Astrocyte of the spinal cord (primary cell): ENCODE results near the gene FBN3.

Source experiments
- DNase-seq: peaks from one replicate; pipeline ENCODE4 v3.0.0; 2011; ENCODE audit warnings: low read depth, low spot score
- H3K4me3 ChIP-seq: 2 replicates; pipeline ENCODE4 v1.5.1; 2011; ENCODE audit warnings: low read depth, mild to moderate bottlenecking, low read length, moderate library complexity
- in situ Hi-C: cut with HindIII; loops from 2 replicates; pipeline ENCODE4 v1.10.0; 2017; ENCODE audit warnings: low sequenced_read_pairs
- TF ChIP-seq, protein P1 (sequence below): IDR thresholded peaks from 2 replicates; pipeline ENCODE4 v1.5.1; 2012; ENCODE audit warnings: low read depth, mild to moderate bottlenecking, low read length, inconsistent platforms

FBN3 gene

DNA sequence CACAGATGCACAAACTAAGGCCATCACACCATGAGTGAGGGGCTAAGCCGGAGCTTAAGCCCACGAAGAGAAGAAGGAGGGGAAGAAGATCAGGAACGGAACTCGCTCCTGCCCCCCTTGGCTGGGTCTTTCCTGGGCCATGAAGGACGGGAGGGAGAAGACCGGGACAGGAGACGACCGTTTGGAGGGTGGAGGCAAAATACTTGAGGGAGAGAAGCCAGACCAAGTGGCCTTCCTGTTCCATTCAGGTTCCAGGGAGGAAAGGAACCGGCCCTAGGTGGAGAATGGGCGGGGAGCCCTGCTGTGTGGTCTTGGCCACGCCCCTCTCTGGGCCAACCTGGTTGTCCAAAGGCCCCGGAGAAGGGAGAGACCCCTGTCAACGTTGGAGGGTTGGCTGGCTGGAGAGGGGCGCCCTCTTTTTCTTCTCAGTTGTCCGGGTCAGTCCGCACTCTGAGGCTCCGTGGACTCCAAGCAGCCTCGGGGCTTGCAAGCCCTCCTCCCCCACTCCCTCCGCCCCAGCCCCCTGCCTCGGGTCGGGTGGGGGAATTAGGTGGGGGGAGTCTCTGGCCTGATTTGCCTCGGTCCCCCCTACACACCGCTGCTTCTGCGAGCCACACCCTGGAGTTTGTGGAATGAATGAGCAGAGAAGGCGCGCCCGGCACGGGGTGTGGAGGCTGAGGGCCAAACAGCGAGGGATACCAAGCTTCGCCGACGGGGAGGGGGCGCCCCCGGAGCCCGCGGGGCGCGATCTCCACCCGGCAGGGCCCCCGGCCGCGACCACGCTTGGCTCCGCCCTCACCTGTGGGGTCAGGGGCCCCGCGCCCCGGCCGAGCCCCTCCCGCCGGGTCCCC lies 757 bp downstream of the FBN3 start:
- TF ChIP-seq, protein P1, sequence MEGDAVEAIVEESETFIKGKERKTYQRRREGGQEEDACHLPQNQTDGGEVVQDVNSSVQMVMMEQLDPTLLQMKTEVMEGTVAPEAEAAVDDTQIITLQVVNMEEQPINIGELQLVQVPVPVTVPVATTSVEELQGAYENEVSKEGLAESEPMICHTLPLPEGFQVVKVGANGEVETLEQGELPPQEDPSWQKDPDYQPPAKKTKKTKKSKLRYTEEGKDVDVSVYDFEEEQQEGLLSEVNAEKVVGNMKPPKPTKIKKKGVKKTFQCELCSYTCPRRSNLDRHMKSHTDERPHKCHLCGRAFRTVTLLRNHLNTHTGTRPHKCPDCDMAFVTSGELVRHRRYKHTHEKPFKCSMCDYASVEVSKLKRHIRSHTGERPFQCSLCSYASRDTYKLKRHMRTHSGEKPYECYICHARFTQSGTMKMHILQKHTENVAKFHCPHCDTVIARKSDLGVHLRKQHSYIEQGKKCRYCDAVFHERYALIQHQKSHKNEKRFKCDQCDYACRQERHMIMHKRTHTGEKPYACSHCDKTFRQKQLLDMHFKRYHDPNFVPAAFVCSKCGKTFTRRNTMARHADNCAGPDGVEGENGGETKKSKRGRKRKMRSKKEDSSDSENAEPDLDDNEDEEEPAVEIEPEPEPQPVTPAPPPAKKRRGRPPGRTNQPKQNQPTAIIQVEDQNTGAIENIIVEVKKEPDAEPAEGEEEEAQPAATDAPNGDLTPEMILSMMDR: no peak
- H3K4me3 ChIP-seq: no peak overlapping the region
- in situ Hi-C loops: no loop called here

DNA sequence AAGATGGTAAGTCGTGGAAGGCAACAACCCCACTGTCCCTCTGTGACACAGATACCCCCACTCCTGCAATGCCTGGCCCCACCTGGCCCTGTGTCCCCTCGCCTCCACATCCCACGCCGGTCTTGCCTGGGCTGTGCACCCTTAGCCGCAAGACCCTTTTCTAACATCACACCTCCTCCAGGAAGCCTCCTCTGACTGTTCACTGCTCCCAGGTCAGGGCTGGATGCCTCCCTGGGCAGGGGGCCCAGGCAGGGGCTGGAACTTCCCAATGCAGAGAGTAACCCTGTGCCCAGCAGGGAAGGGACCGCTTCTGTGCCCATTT lies 1.3 kb downstream of the FBN3 start:
- no peak overlapping the region for H3K4me3 ChIP-seq
- DNase-seq: no peak
- TF ChIP-seq, protein P1: no peak
- in situ Hi-C loops: no loop called here

More for the DNA sequence above, 757 bp downstream of the FBN3 start:
- DNase-seq: no peak

DNA sequence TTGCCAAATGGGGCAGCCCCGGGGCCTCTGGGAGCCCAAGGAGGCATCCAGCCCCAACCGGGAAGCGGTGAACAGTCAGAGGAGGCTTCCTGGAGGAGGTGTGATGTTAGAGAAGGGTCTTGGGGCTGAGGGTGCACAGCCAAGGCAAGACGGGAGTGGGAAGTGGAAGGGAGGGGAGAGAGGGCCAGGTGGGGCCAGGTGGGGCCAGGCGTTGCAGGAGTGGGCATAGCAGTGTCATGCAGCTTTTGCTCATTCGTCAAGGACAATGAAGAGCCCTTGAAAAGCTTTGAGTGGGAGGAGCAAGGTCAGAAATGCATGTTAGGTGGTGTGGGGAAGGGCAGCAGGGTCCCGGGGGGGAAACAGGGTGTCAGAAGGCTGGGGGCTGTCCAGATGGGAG lies 1.8 kb downstream of the FBN3 start:
- TF ChIP-seq, protein P1: no peak
- no peak overlapping the region for H3K4me3 ChIP-seq
- DNase-seq: no peak
- in situ Hi-C loops: no loop called here

DNA sequence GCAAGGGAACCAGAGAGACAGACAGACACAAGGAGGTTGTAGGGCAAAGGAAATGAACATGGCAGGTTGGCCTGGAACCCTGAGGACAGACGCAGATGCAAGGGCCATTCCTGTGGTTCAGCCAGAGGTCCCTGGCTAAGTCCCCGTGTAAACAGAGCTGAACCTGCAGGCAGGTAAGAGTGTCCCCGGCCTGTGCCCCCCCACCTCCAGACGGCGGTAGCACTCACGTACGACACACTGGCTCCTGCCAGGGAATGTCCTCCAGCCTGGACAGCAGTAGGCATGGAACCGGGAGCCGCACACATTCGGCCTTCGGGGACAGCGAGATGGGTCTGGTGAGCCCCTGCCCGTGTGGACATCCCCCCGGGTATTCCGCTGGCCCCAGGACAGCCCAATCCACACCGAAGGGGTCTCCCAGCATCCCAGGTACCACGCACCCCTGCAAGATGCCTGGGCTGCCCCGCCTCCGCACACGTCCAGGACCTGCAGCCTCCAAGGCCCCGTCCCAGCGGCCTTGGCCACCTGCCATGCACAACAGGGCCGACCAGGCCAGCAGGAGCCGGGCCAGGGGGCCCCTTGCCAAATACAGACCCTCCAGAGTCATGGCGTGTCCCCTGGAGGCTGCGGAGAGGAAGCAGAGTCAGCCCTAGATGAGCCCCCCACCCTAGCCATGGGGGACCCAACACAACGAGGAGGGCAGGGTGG lies 2.4 kb downstream of the FBN3 start:
- no peak overlapping the region for H3K4me3 ChIP-seq
- TF ChIP-seq, protein P1: no peak
- no peak for DNase-seq
- in situ Hi-C loops: no loop called here

DNA sequence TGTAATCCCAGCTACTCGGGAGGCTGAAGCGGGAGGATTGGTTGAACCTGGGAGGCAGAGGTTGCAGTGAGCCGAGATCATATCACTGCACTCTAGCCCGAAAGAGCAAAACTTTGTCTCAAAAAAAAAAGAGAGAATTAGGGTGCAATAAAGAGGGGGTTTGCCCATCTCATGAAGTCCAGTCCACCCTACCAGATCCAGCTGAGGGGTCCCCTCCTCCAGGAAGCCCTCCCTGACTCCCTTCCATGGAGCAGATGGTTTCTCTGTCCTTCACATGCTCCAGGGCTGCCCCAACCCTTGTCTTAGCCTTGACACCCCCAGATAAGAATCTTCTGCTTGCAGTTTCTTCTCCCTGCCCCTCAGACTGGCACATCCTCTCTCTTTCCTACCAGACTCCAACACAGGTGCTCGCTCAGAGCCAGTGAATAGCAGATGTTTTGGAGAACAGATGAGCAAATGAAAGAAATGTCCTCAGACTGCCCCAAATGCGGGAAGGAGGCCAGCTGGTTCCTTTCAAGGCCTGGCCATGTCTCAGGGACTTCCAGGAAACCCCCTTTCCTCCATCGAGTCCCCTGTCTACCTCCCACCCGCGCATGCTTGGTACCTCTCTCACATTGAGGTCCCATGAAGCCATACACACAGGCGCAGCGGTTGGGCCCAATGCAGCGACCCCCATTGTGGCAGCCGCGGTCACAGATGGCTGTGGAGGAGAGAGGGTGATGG lies 5.0 kb downstream of the FBN3 start:
- no peak for DNase-seq
- TF ChIP-seq, protein P1: no peak
- in situ Hi-C loops: no loop called here
- H3K4me3 ChIP-seq: no peak overlapping the region

- TF ChIP-seq, protein P1: no peak
- DNase-seq: no peak
- no peak overlapping the region for H3K4me3 ChIP-seq
- in situ Hi-C loops: no loop called here
Observed at GRCh38 chr19:8143041-8143440, 6.4 kb downstream of the FBN3 start.
